GM11168 (cell line): ENCODE results near the gene SERINC3.

ENCODE experiments used
- in situ Hi-C: fragments of 300-500 bp; cut with MboI; formaldehyde crosslinking; loops from one replicate; pipeline ENCODE4 v1.12.0; 2022; ENCODE audit warnings: low sequenced_read_pairs; ENCODE audit not compliant: unreplicated experiment

The SERINC3 gene

DNA sequence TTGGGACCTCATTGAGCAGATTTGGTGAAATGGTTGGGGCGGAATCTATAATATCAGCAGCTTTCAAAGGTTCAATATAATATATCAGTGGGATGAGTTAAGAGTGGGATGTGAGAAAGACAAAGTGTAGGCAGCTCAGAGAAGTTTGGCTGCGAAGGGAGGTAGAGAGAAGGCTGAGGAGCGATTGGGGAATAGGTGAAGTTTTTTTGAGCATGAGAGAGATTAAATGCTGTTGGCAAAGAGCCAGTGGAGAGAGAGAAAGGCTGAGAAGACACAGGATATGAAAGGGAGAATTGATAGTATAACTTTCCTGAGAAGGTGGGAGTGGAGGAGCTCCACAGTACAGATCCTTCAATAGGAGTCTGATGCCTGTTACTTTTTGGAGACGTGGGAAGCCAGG is 12.1 kb upstream of the SERINC3 start:
- in situ Hi-C loops = no loop called here

DNA sequence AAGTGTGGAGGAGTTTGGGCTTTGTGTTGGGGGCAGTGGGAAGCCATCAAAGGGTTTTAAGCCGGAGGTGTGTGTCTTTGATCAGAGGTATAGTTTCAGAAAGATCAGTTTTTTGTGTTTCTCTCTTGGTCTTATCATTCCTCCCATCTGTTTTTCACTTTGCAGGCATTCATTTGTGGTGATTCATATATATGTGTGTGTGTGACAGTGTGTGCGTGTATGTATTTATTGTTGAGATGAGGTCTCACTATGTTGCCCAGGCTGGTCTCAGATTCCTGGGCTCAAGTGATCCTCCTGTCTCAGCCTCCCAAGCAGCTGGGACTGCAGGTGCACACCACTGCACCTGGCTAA is 11.1 kb upstream of the SERINC3 start:
- in situ Hi-C loops = no loop called here

DNA sequence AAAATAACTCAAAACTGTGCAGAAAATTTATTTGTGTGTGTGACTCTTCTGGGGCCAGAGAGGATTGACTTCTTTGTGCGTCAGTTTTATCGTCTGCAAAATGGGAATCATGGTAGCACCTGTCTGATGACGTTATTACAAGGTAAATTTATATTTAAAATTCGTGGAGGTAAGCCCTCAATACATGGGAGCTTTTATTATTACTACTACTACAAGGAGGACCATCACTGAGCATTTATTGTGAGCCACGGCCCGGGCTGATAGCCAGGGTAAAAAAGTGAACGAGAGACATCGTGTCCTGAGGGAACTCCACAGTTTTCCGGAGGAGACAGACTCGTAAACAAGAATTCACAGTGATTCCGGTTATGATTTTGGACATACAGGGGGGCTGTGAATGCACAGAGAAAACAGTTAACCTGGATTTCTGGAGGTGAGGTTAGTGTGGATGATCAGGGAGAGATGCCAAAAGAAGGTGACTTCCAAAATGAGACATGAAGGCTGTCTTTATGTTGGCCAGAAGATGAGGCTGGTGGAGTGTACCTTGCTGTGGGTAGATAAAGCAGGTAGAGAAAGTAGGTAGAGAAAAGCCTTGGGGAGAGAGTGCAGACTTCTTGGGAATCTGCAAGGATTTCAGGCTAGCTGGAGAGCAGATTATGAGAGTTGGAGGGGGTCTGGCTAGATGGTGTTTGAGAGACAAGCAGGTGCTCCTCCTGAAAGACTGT is 10.6 kb upstream of the SERINC3 start:
- in situ Hi-C loops = no loop called here

DNA sequence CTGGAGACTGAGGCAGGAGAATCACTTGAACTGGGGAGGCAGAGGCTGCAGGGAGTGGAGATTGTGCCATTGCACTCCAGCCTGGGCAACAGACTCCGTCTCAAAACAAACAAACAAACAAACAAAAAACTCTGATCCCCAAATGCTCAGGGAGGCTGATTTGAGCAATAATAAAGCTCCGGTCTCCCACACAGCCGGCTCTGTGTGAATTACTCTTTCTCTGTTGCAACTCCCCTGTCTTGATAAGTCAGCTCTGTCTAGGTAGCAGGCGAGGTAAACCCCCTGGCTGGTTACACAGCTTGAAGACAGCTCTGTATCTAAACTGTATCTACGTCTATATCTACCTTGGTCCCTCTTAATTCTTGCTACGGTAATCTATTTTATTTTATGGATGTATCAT is 6.4 kb upstream of the SERINC3 start:
- in situ Hi-C loops = no loop called here

DNA sequence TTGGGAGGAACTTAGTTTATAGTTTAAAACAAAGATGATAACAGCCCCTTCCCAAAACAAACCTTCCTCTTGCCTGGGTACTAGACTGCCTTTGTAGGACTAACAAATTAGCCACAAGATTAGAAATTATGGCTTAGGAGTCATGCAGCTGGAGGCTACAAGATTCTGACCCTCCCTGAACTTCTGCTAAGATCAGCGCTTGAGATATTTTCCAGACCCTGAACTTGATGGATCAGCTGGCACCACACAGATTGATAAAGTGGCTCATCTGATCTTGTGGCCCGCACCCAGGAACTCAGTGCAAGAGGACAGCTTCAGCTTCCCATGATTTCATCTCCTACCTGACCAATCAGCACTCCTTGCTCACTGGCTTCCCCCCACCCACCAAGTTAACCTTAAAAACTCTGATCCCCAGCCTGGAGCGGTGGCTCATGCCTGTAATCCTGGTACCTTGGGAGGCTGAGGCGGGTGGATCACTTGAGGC is 5.9 kb upstream of the SERINC3 start:
- in situ Hi-C loops = no loop called here

DNA sequence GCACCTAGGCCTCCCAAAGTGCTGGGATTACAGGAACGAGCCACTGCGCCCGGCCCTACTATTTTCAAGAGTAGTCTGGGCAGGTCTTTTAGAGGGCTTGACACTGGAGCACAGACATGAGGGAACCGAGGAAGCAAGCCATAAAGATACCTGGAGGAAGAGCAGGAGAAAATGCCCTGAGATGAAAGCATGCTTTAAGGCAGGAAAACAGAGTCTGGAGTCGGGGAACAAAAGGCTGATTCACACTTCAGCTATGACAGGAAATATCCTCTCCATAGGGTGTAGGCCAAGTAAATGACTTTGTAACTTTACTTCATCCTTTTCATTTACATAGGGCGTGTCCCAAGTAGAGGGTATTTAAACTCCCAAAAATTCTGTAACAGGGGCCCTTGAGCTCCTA is 4.3 kb upstream of the SERINC3 start:
- in situ Hi-C loops = no loop called here

DNA sequence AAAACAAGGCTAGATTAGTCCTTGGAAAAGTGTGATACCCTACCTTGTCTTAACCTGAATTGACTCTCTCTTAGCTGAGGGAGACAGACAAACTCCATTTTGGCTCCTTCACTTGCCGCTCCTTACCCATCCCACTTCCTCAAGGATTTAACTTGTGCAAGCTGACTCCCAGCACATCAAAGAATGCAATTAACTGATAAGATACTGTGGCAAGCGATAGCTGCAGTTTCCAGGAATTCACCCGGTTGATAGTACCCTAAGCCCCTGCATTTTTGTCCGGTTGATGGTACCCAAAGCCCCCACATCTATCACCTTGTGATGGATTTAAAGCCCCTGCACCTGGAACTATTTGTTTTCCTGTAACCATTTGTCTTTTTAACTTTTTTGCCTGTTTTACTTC is 1.9 kb upstream of the SERINC3 start:
- in situ Hi-C loops = no loop called here

DNA sequence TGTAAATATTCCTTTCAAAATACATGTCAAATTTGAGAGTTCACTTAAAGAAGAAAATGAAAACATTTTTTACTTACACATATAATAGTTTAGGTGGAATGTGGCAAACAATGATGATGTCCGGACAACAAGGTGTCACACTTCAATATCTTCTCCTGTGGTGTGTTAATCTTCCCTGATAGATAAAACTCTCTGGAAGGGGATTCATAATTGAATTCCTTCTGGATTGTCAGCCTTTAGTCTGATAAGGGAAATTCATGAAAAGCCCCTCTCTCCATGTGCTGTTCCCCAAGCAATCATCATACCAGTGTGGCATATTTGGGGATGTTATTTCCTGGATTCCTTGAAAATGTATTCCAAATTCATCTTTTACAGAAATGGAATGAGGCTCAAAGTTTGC is 971 bp upstream of the SERINC3 start:
- in situ Hi-C loops = no loop called here

DNA sequence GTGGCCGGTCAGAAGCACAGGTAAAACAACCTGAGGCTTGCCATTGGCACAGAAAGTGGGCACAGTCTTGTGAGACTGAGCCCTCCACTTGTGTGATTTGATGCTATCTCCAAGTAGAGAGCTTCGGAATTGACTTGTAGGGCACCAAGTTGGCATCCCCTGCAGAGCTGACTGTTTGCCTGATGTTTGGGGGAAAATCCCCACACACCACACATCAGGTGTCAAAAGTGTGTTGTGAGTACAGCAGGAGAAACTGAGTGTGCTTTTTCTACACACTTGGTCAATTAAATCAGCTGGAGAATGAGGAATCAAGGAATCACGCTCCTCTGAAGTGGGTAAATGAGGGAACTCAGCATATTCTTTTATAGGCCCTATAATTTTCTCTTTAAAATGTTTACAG is 989 bp downstream of the SERINC3 start:
- in situ Hi-C loops = no loop called here

DNA sequence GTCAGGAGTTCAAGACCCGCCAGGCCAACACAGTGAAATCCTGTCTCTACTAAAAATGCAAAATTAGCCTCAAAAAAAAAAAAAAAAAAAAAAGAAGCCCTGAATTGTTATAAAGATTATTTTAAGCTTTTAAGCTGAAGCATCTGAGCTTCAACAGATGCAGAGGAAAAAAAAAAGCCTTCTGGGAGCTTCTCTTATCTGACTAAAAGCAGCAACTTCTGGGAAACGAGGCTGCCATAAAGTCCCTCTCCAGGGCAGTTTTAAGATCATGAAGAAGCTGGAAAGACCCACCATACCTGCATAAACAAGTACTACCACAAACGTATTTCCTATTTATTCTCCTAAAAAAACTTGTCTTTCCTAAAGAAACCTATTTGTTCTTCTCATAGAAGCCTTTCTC is 3.6 kb downstream of the SERINC3 start:
- in situ Hi-C loops = no loop called here

DNA sequence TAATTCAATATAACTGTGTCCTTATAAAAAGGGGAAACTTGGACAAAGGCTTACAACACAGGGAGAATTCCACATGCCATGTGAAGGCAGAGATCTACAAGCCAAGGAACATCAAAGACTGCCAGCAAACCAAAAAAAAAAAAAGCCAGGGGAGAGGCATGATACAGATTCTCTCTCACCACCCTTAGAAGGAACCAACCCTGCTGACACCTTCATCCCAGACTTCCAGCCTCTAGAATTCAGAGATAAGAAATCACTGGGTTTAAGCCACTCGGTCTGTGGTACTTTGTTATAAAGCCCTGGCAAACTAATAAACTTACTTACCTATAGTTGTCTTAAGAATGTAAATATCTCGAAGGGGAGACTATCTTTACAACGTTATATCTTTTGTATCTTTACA is 4.4 kb downstream of the SERINC3 start:
- in situ Hi-C loops = no loop called here

DNA sequence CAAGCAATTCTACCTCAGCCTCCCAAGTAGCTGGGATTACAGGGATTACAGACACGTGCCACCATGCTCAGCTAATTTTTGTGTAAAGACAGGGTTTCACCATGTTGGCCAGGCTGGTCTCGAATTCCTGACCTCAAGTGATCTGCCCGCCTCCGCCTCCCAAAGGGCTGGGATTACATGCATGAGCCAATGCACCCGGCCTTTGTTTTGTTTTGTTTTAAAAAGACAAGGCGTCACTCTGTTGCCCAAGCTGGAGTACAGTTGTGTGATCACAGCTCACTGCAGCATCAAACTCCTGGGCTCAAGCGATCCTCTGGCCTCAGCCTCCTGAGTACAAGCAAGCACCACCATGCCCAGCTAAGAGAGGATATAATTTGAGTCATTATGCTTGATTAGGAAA is 5.4 kb downstream of the SERINC3 start:
- in situ Hi-C loops = no loop called here

DNA sequence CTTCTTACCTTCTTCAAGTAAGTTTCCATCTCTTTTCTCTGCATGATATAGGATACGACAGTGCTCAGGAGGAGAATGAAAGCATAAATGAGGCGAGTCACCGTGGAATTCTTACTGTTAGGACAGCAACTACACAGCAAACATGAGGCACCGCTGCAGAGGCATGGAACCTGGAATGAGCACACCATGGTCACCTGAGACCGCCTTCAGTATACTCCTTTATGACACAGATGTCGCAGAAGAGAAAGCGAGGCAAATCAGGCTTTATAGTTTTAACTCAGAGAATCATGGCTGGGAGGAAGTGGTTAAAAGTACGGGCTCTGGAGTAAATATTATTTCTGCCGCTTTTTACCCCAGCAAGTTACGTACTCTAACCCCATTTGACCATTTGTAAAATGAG is 8.0 kb downstream of the SERINC3 start:
- in situ Hi-C loops = no loop called here

DNA sequence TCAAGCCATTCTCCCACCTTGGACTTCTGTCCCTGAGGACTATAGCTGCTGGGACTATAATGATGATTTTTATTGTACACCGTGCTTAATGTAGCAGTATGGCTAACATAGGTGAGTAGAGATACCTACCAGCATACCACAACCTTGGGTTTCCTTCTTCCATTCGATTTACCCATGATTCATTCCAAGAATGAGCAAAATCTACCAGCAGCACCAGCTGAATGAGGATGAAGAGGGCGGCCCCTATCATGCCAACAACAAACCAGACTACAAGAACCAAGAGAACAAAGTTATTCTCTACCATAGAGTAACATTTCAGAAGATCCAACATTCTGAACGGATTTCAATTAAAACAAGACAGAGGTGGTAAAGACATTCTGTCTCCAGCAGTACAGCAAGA is 12.1 kb downstream of the SERINC3 start:
- in situ Hi-C loops = no loop called here

DNA sequence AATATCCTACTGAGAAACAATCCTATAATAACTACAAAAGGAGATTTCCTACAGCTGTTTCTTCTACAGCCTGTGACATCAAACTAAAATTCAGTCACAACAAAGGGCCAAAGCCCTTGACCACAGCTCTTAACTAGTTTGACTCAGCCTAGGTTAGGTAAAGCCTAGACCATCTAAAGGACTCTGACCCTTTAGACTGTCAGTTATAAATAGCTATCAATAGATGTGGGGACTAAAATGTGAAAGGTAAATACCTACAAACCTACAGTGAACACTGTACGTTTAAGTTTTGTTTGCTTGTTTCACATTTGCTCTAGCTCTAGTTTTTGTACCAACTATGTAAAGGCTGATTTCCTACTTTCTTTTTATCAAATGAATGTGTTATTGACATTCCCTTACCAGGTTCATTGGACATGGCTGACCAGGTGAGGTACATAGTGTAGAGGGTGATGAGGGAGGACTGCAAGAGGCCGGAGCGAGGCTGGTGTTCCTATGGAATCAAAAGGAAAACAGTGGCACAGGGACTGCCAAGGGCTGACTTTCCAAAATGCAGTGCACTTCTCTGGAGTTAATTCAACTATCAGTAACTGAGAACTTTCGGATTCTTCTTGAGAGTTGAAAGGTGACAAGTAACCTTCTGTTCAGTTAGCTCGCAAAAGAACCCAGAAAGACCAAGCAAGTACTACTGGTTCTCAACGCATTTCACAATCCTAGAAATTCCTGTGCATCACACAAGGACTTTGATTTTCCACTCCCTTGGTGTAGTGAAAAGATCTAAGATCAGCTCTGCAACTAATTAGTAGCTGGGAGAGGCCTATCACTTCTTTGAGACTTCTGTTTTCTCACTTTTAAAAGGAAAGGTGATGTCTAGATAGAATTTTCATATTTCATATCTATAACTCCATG is 17.2 kb downstream of the SERINC3 start:
- in situ Hi-C loops = no loop called here

DNA sequence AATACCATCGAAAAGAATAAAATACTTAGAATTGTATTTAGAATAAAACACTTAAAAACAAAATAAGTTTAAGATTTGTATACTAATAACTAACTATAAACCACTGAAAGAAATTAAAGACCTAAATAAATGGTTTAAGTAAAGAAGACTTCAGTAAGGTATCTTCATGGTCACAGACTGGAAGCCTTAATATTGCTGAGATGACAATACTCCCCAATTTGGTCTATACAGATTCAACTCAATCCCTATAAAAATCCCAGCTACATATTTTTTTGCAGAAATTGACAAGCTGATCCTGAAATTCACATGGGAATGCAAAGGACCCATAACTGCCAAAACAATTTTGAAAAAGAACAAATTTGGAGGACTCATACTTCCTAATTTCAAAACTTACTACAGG is 18.9 kb downstream of the SERINC3 start:
- in situ Hi-C loops = no loop called here

DNA sequence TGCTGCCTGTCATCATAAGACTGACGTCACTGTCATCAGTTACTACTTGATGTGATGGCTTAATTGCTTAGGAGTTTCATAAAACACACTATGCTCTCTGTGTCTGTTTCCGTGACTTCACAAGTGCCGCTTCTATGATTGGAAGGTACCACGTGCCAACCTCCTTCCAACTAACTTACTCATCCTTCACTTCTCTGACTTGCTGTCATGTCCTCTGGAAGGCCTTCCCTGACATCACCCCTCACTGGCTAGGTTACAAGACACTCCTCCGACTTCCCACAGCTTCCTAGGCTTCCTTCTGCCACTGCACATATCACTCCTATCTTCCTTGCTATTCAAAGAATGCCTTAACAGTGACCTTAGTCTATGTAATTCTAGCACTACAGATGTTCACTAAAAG is 20.4 kb downstream of the SERINC3 start:
- in situ Hi-C loops = no loop called here

DNA sequence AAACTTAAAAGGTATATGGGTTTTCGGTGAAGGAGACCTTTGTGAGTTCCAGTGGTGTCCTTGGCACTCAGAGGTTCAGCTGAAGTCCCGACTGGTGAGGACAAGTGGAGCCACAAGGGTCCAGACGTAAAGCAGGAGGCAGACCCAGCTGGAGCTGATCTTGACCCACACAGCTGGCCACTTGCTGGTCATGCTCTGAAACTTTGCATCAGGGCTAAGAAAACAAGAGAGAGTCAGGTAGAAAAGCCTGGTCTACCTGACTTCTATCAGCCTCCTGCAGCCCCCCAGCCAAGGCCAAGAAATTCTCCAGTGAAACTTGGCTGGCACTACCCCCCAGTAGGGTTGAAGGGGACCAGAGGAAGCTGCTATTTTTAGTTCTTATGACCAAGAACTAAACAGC is 21.6 kb downstream of the SERINC3 start:
- in situ Hi-C loops = no loop called here

DNA sequence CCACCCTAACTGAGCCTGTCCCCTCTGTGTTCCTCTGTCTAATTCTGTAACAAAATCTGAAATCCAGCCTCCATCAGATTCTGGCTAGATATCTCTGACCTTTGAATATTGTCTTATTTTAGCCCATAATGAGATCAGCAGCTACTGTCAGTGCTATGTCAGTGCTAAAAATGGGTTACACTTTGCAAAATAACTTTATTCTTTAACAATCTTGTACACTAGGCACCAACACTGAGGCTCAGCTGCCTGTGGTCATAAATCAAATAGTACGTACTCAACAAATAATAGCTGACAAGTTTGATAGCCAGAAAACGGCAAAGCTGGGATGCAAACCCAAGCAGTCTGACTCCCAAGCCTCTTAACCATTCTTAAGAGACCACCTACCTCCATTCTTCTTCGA is 24.1 kb downstream of the SERINC3 start:
- in situ Hi-C loops = no loop called here

DNA sequence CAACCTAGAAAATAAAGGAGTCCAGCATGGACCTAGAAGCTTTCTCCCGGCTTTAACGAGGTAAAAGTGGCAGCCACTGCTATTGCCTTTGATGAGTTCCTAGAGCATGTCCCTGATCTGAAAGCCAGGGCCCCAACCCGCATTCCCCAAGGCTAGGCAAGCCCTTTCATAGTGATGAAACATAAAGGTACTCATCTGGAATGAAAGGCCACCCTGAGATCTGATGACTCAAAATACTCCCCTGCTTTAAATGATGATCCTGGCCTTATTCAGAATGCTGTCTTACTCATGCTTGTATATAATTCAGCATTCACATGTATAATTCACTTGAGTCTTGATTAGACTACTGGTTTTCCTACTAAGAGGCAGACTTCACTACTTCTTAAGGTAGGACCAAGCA is 24.9 kb downstream of the SERINC3 start:
- in situ Hi-C loops = no loop called here

DNA sequence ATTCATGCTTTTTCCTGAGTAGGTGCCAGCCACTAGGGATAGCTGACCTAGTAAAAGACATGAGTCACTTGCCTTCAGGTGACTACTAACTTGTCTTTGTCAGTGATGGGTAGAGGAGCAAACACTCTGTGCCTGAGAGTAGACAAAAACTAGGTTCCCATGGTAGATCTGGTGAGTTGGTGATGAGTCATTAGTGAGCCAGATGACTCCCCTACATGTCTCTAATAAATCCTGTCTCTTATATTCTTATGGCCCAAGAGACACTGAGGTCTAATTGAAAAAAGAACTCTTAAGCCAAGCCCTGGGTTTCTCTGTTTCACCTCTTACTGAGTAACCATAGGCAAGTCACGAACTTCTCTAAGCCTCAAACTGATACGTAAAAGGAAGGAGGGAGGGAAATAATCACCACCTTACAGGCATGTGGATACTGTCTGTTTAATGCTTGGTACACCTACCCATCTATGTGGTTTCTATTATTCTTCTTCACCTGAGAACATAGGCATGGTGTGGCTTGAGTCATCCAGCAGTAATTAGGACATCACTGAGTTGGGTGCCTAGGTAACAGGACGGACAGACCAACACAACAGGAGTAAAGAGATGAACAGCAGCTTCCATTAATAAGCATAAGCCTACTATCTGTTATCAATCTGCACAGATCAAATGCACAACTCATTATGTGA is 25.9 kb downstream of the SERINC3 start:
- in situ Hi-C loops = no loop called here
